ENCODE data around the gene SLC39A10.
A peak's percentile ranks its signal among the peaks of the same experiment; 100 is the strongest.
"Not testable (repeated sequence)": the region's sequence is repeated elsewhere in the genome, so short reads cannot be mapped to it uniquely, and the experiment has no call there.

SLC39A10 gene

DNA sequence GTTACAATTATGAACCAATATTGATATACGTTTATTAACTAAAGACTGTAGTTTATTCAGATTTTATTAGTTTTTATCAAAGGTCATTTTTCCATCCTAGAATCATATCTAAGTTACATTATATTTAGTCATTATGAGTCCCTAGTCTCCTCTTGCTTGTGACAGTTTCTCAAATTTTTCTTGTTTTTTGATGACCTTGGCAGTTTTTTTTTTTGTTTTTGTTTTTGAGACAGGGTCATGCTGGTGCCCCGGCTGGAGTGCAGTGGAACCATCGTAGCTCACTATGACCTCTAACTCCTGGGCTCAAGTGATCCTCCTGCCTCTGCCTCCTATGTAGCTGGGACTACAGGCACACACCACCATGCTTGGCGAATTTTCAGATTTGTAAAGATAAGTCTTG lies 18.3 kb upstream of the SLC39A10 start:
- TF ChIP-seq ZNF274 (IDR thresholded peaks at IDR 0.05; ENCODE audit: low read depth, low read length) = no peak
- H3K4me3 ChIP-seq (ENCODE audit: low read length) = no peak overlapping the region

DNA sequence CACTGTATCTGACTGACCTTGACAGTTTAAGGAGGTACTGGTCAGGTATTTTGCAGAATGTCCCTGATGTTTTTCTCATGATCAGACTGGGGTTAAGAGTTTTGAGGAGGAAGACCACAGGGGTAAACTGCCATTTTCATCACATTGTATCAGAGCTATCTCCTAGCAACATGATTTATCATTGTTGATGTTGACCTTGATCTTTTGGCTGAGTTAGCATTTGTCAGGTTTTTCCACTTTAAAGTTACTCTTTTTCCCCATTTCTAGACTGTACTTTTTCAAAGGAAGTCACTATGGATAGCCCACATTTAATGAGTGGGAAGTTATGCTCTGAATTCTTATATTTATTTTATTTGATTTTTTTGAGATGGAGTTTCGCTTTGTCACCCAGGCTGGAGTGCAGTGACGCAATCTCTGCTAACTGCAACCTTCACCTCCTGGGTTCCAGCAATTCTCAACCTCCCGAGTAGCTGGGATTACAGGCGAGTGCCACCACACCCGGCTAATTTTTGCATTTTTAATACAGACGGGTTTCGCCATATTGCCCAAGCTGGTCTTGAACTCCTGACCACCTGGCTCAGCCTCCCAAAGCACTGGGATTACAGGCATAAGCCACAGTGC lies 17.7 kb upstream of the SLC39A10 start:
- no peak for TF ChIP-seq ZNF274 (IDR thresholded peaks at IDR 0.05; ENCODE audit: low read depth, low read length)
- no peak overlapping the region for H3K4me3 ChIP-seq (ENCODE audit: low read length)

DNA sequence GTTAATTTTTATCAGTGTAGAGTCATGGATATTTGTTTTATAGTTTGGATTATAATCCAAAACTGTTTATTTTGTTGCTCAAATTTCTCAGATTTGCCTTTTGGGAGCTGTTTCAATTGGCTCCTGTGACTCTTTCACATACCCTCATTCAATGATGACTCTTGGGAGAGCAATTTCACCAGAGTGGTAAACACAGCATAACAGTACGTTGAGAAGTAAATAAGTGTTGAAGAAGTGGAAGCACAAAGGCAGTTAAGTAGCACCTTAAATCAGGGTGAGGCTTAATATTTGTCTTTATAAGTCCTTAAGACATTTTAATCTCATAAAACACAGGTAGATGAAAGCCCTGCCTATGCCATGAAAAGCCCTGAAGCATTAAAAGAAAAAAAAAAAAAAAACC lies 17.1 kb upstream of the SLC39A10 start:
- TF ChIP-seq ZNF274 (IDR thresholded peaks at IDR 0.05; ENCODE audit: low read depth, low read length) = no peak
- no peak overlapping the region for H3K4me3 ChIP-seq (ENCODE audit: low read length)

DNA sequence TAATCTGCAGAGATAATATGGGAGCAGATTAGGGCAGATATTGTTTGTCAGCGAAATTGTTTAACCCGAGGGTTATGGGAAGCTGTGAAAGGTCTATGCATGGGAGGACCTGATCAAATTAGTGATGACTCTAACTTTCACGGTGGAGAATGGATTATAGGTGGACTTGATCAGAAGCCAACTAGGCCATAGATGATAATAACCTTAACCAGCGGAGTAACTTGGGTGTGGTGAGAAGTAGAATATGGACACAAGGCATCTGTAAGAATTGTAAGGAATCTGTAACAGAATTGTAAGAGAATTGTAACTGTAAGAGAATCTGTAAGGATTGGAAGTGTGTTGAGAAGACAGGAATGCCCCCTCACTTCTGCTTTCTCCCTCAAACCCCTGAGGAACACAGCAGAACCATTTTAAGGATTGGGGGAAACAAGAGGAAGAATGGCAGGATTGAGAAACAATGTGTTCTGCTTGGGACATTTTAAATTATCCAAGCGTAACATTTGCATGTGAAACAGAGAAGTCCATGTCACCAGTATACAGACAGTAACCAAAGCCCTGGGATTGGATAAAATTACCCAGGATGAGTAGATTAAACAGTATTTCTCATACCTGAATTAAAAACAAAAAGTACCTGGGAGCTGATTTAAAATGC lies 14.9 kb upstream of the SLC39A10 start:
- H3K4me3 ChIP-seq (ENCODE audit: low read length) = no peak overlapping the region
- no peak for TF ChIP-seq ZNF274 (IDR thresholded peaks at IDR 0.05; ENCODE audit: low read depth, low read length)

DNA sequence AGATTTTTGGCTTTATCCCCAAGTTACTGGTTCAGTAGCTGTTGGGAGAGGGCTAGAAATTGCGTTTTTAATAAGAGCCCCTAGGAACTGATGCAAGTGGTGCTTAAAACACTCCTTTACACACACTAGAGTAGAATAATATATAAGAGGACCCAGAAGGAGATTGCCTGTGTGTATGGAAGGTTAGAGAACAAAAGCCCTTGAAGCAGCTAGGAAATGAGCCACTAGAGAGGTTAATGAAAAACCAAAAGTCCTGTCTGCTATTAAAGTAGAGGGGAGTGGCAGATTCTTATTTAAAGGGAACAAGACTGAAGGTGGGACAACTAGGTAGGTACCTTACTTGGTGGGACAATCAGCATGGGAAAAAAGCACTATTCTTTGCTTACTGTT lies 14.4 kb upstream of the SLC39A10 start:
- H3K4me3 ChIP-seq (ENCODE audit: low read length) = no peak overlapping the region
- TF ChIP-seq ZNF274 (IDR thresholded peaks at IDR 0.05; ENCODE audit: low read depth, low read length) = no peak

DNA sequence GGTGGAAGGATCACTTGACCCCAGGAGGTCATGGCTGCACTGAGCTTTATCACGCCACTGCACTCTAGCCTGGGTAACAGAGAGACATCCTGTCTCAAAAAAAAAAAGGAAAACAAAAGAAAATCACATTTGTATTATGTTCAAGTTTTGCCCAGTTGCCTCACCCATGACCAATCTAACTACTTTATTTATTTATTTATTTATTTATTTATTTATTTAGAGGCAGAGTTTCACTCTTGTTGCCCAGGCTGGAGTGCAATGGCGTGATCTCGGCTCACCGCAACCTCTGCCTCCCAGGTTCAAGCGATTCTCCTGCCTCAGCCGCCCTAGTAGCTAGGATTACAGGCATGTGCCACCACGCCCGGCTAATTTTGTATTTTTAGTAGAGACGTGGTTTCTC lies 12.3 kb upstream of the SLC39A10 start:
- H3K4me3 ChIP-seq (ENCODE audit: low read length) = not testable (repeated sequence)

DNA sequence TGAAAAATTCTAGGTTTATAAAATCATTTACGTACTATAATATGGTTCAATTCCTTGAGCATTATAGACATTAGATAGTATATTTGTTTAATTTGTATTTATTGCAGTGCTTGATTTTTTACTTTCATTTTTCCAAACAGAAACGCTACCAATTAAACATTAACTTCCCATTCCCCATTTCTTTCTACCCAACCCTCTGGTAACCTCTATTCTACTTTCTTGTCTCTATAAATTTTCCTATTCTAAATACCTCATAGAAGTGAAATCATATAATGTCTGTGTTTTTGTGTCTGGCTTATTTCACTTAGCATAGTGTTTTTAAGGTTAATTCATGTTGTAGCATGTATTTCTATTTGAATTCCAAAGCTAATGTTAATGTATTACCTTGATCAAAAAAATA lies 11.6 kb upstream of the SLC39A10 start:
- TF ChIP-seq ZNF274 (IDR thresholded peaks at IDR 0.05; ENCODE audit: low read depth, low read length) = no peak
- H3K4me3 ChIP-seq (ENCODE audit: low read length) = no peak overlapping the region

DNA sequence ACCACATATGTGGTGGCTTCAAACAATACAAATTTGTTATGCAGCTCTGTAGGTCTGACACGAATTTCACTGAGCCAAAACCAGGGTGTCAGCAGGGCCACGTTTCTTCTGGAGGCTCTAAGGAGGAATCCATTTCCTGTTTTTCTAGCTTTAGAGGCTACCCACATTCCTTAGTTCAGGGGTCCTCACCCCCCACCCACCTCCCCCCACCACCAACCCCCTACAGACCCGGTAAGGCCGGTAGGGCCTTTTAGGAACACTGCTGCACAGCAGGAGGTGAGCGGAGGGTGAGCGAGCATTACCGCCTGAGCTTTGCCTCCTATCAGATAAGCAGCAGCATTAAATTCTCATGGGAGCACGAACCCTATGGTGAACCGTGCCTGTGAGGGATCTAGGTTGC lies 10.6 kb upstream of the SLC39A10 start:
- no peak overlapping the region for H3K4me3 ChIP-seq (ENCODE audit: low read length)
- TF ChIP-seq ZNF274 (IDR thresholded peaks at IDR 0.05; ENCODE audit: low read depth, low read length) = no peak

DNA sequence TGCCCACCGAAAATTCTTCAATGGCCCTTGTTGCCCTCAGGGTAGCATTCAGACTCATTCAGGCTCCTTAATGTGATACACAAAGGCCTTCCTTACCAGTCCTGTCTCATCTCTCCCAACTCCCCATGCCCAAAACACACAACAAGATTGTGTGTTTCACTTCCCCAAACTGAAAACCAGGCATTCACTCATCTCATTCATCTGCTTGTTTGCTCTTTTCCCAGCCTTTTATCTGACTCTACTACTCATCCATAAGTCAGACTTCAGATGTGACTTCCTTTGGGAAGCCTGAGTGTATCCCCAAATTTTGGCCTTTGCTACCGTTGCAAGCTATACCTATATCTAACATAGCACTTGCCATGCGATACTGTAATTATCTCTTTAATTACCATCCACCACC lies 9.7 kb upstream of the SLC39A10 start:
- TF ChIP-seq ZNF274 (IDR thresholded peaks at IDR 0.05; ENCODE audit: low read depth, low read length) = no peak
- no peak overlapping the region for H3K4me3 ChIP-seq (ENCODE audit: low read length)

DNA sequence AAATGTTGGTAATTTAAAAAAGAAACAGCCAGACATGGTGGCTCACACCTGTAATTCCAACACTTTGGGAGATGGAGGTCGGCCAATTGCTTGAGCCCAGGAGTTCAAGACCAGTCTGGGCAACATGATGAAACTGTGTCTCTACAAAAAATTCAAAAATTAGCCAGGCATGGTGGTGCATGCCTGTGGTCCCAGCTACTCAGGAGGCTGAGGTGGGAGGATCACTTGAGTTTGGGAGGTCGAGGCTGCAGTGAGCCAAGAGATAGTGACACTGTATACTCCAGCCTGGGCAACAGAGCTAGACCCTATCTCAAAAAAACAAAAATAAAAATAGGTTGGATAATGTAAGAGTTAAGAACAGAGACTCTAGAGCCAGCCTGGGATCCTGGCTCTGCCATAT lies 8.7 kb upstream of the SLC39A10 start:
- H3K4me3 ChIP-seq (ENCODE audit: low read length) = not testable (repeated sequence)

DNA sequence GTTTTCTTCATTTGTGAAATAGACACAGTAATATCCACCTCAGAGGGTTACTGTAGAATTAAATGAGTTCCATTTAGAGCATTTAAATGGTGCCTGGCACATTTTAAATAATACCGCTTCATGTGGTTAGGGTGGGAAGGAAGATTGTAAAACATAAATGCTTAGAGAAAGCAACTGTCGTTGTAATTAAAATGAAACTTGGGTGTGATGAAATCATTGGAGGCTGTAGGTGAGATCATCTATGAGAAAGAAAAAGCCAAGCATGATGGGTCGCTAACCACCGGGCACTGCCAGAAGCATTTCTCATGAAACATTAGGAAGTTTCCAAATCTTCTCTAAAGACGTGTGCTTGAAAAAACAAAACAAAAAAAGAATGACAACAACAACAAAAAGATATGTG lies 8.2 kb upstream of the SLC39A10 start:
- no peak overlapping the region for H3K4me3 ChIP-seq (ENCODE audit: low read length)
- no peak for TF ChIP-seq ZNF274 (IDR thresholded peaks at IDR 0.05; ENCODE audit: low read depth, low read length)

DNA sequence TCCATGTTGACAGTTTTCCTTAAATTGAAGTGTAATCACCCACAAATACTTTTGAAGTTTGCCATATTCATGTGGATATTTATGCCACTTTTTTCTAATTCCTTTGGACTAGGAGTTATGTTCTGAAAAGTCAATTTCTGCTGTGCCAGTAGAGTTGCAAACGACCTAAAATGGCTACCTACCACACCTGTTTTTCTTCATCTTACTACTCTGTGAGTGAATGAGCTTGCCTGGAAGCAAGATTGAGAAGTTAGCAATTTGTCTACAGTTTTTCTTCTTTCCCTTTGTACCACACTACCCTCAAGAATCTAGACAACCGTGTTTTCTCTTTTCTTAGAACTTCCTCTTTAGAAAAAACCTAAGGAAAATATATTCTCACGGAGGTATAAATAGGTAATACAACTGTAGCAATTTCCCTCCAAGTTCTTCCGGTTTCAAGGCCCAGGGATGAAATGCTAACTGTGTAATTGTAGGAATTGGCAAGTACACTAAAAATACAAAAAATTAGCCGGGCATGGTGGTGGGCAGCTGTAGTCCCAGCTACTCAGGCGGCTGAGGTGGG lies 7.3 kb upstream of the SLC39A10 start:
- TF ChIP-seq ZNF274 (IDR thresholded peaks at IDR 0.05; ENCODE audit: low read depth, low read length) = no peak
- H3K4me3 ChIP-seq (ENCODE audit: low read length) = peak overlapping the region; percentile 51; the same call in 1 of the 2 replicates

DNA sequence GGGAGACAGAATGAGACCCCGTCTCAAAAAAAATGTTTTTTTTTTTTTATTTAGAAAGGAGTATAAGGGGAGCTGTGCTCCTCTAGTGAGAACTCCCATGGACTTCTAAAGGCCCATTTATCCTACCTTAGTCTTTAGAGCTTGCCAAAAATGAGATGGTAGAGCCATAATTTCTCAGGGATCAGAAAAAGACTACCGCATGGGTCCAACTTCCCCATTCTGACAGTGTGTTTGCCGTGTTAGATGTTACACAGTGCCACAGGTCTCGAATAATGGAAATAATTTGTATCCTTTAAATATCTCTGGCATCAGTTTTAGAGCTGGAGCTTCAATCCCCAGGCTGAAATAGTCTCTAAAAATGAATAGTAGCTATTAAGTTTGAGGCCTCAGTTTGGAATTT lies 6.0 kb upstream of the SLC39A10 start:
- TF ChIP-seq ZNF274 (IDR thresholded peaks at IDR 0.05; ENCODE audit: low read depth, low read length) = no peak
- peak overlapping the region; percentile 35; the same call in 1 of the 2 replicates for H3K4me3 ChIP-seq (ENCODE audit: low read length)

DNA sequence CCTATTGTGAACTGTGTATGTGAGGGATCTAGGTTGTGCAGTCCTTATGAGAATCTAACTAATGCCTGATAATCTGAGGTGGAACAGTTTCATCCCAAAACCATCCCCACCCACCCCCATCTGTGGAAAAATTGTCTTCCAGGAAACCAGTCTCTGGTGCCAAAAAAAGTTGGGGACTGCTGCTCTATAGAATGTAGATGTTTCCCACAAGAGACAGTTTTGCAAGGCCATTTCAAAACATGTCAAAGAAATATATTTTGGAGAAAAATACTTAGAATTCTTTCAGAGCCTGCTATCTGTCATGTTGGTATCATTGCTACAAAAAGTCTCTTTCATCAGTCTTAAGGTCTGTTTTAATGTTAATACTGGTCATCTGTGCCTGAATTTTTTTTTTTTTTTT lies 4.1 kb upstream of the SLC39A10 start:
- no peak for TF ChIP-seq ZNF274 (IDR thresholded peaks at IDR 0.05; ENCODE audit: low read depth, low read length)
- no peak overlapping the region for H3K4me3 ChIP-seq (ENCODE audit: low read length)

DNA sequence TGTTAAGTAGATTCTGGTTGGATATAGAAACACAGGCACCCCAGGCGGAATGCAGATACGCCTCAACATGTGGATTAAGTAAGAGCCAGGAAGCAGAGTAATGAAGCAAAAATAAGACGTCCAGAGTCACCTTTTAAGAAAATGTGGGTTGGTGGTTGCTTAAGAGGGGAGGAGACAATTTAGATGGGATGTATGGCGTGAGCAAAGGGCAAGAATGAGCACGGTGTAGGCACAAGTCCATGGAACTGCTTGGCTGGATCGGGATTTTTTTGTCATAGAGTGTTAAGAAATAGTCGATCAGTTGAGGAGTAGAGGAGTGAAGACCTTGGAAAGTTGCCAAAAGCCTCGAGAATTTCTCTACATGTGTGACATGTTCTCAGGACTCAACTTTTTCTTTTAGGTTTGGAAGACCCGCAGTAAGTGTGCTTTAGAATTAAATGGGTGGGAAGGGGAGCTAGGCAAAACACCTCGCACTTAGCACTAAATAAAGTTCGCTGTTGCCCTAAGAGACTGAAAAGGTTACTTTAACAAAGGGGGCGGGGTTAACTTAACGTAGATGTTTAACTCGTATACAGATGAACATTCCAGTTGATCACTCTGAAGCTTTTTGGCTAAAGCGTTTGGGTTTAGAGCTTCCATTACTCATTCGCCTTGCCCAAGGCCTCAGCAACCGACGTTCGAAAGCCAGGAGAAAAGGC lies 716 bp upstream of the SLC39A10 start:
- H3K4me3 ChIP-seq (ENCODE audit: low read length) = peak overlapping the region; percentile 56; the same call in 1 of the 2 replicates
- no peak for TF ChIP-seq ZNF274 (IDR thresholded peaks at IDR 0.05; ENCODE audit: low read depth, low read length)

Data from GM08714 (cell line).